Naive thymus-derived CD8-positive, alpha-beta T cell (primary cell): ENCODE measurements around the gene FLT3. TPM values are rescaled to one million over a fixed set of nuclear protein-coding genes. Genes with fewer than 3 reads are reported as not detected.
"Not testable (repeated sequence)": the region's sequence is repeated elsewhere in the genome, so short reads cannot be mapped to it uniquely, and the experiment has no call there.

Experiments
- ATAC-seq, 2 donors: fragments of 150-1000 bp; cut with Tn5 transposase in 1 of 2; sonication (Bioruptor Pico), chemical (Tn5 transposase) in 1 of 2; 1 replicate in 1 of 2; 2 replicates in 1 of 2; pipeline ENCODE4 v1.10.0; 2021; ENCODE audit warnings: mild to moderate bottlenecking in 2 of 2, moderate library complexity in 2 of 2
- POLR2A ChIA-PET: fragments of 350-600 bp; sonication (Branson Sonifier 250); formaldehyde crosslinking; loops from one replicate; lab custom pipeline; 2021; ENCODE audit warnings: antibody characterized with exemption; lab: Charles Lee
- DNase-seq, 10 donors: peaks; one replicate each; pipeline versions ENCODE4 v3.0.0 to v3.0.0-alpha.2; 2020 to 2022
- H3K27ac Mint-ChIP-seq, 10 donors: one replicate each; pipeline ENCODE4 v1.8.0; 2020 to 2022; ENCODE audit warnings: mild to moderate bottlenecking in 10 of 10, mixed read lengths in 10 of 10, moderate library complexity in 4 of 10, inconsistent platforms in 1 of 10
- H3K27me3 Mint-ChIP-seq, 5 donors: one replicate each; pipeline ENCODE4 v1.8.0; 2021 to 2022; ENCODE audit warnings: mixed read lengths in 5 of 5
- H3K36me3 Mint-ChIP-seq, 3 donors: one replicate each; pipeline ENCODE4 v1.8.0; 2020 to 2022; ENCODE audit warnings: mixed read lengths in 3 of 3, mild to moderate bottlenecking in 2 of 3, inconsistent platforms in 1 of 3
- H3K4me1 Mint-ChIP-seq, 4 donors: one replicate each; pipeline ENCODE4 v1.8.0; 2021 to 2022; ENCODE audit warnings: mixed read lengths in 4 of 4
- H3K4me3 Mint-ChIP-seq, 10 donors: one replicate each; pipeline ENCODE4 v1.8.0; 2020 to 2022; ENCODE audit warnings: mild to moderate bottlenecking in 10 of 10, mixed read lengths in 10 of 10, moderate library complexity in 6 of 10, inconsistent platforms in 1 of 10
- H3K9me3 Mint-ChIP-seq, 9 donors: one replicate each; pipeline ENCODE4 v1.8.0; 2020 to 2022; ENCODE audit warnings: mixed read lengths in 9 of 9, mild to moderate bottlenecking in 3 of 9, inconsistent platforms in 1 of 9, moderate library complexity in 1 of 9
- polyA plus RNA-seq, 3 donors: library from polyadenylated mRNA; unstranded; fragments of 300-500 nt; fragmentation: Illumina TruSeq; gene quantifications; one replicate each; pipeline ENCODE4 v1.2.3, GENCODE V29; 2021
- total RNA-seq, 8 experiments: library from RNA in 2 of 8; stranded (reverse) in 2 of 8; gene quantifications; one replicate each; pipeline ENCODE4 v1.2.3 and lab custom pipeline; 2021 to 2026

FLT3 gene
- total and polyA plus RNA-seq, 5 experiments from 2014 or later = 0.08 to 0.13 TPM; not detected in 3

DNA sequence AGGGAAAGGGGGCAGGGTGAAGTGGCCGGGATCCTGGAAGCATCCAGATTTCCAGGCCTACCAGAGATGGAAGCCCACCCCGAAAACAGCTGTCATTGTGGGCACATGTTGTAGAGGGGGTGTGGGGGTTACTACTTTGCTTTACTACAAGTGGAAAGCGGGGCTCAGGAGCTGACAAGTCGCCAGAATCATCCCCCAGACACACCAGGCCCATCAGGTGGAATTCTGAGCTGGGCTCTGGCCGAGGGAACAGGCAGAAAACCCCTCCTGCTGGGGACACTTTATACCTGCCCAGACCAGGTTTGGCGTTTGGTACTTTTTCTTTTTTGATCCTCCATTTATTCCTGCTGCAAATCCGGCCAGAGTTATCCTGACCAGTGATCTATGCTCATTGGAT, 135.0 kb downstream of the FLT3 start:
- H3K4me3 Mint-ChIP-seq = no peak overlapping the region
- POLR2A ChIA-PET = interaction anchor here (0.5 kb wide), 1 partner anchor 9 kb away, joined by 3 read pairs; no protein-coding TSS in a partner anchor
- ATAC-seq = no peak
- H3K36me3 Mint-ChIP-seq = no peaks in the 10 kb centered on the region
- no peak overlapping the region for H3K27ac Mint-ChIP-seq
- peaks cover 44 to 94% (median 62%) of the 10 kb centered on the region in 5 donors for H3K27me3 Mint-ChIP-seq
- H3K9me3 Mint-ChIP-seq = no peaks in the 10 kb centered on the region
- DNase-seq = no peak
- H3K4me1 Mint-ChIP-seq = peaks cover 17 to 38% (median 32%) of the 10 kb centered on the region in 4 donors

- no peak overlapping the region for H3K27ac Mint-ChIP-seq
- H3K4me1 Mint-ChIP-seq = peaks cover 17 to 40% (median 33%) of the 10 kb centered on the region in 4 donors
- peak in 1 of 10 donors; percentile 7 for DNase-seq
- POLR2A ChIA-PET = interaction anchor here (0.5 to 0.7 kb wide), 2 partner anchors 9 to 986 kb away, joined by 3 to 5 read pairs; no protein-coding TSS in a partner anchor
- ATAC-seq = no peak
- H3K27me3 Mint-ChIP-seq = peaks cover 46 to 94% (median 63%) of the 10 kb centered on the region in 5 donors
- no peaks in the 10 kb centered on the region for H3K36me3 Mint-ChIP-seq
- no peak overlapping the region for H3K4me3 Mint-ChIP-seq
- no peaks in the 10 kb centered on the region for H3K9me3 Mint-ChIP-seq
Measured at GRCh38 chr13:27964741-27965323, 135.5 kb downstream of the FLT3 start.

DNA sequence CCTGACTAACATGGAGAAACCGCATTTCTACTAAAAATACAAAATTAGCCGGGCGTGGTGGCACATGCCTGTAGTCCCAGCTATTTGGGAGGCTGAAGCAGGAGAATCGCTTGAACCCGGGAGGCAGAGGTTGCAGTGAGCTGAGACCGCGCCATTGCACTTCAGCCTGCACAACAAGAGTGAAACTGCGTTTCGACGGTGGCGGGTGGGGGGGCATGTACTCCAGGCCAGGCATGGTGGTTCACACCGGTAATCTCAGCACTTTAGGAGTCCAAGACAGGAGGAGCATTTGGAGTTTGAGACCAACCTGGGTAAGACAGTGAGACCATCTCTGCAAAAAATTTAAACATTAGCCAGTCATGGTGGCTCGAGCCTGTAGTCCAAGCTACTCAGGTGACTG, 136.2 kb downstream of the FLT3 start:
- ATAC-seq, DNase-seq, H3K27ac Mint-ChIP-seq, H3K9me3 Mint-ChIP-seq, H3K4me3 Mint-ChIP-seq, H3K36me3 Mint-ChIP-seq, POLR2A ChIA-PET: not testable (repeated sequence)
- H3K4me1 Mint-ChIP-seq = peaks cover 14 to 34% (median 26%) of the 10 kb centered on the region in 4 donors
- peaks cover 40 to 93% (median 61%) of the 10 kb centered on the region in 5 donors for H3K27me3 Mint-ChIP-seq

GRCh38 chr13:27963491-27963890, 136.9 kb downstream of the FLT3 start:
- DNase-seq (no peak), ATAC-seq (no peak)
- POLR2A ChIA-PET = no interaction called here
- no peak overlapping the region for H3K4me3 Mint-ChIP-seq
- H3K27me3 Mint-ChIP-seq = peaks cover 42 to 94% (median 65%) of the 10 kb centered on the region in 5 donors
- H3K9me3 Mint-ChIP-seq = no peaks in the 10 kb centered on the region
- H3K36me3 Mint-ChIP-seq = no peaks in the 10 kb centered on the region
- H3K27ac Mint-ChIP-seq = no peak overlapping the region
- H3K4me1 Mint-ChIP-seq = peaks cover 13 to 32% (median 23%) of the 10 kb centered on the region in 4 donors

- Mint-ChIP-seq H3K4me3 (no peak overlapping the region), H3K36me3 (no peaks in the 10 kb centered on the region), H3K27ac (peak overlapping the region in 1 of 10 donors; percentile 48), H3K27me3 (peaks cover 41 to 95% (median 69%) of the 10 kb centered on the region in 5 donors), H3K9me3 (no peaks in the 10 kb centered on the region), H3K4me1 (peaks cover 12 to 31% (median 22%) of the 10 kb centered on the region in 4 donors)
- no peak for DNase-seq
- POLR2A ChIA-PET = no interaction called here
- no peak for ATAC-seq
Measured at GRCh38 chr13:27962982-27963381, 137.4 kb downstream of the FLT3 start.

DNA sequence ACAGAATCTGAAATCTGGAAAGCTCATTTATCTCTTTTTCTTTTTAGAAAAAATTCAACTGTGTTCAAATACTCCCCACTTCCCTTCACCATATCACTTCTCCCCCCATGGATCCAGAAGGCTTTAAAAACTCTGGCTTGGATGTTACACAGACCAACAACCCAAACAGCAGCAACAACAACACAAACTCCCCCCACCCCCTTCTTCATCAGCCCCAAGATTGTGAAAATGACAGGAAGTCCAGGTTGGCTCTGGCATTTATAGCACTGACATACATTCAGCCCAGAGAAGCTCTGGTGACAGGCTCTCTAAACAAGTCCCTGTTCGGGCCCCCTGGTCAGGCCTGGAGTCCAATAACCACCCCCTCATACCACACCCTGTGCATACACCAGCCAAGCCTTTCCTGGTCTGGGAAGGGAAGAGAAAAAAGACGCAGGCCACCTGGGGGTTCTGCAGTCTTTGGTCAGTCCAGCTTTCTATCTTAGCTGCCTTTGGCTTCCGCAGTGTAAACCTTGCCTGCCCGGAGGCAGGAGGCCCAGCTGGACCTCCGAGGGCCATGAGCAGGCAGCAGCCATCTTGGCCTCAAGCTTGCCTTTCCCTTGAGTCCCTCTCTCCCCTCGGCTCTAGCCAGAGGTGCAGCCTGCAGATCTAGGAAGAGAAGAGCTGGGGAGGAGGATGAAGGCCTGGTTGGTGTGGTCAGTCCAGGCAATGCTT, 138.1 kb downstream of the FLT3 start:
- H3K36me3 Mint-ChIP-seq = no peaks in the 10 kb centered on the region
- DNase-seq = no peak
- no peaks in the 10 kb centered on the region for H3K9me3 Mint-ChIP-seq
- no peak for ATAC-seq
- H3K4me1 Mint-ChIP-seq = peaks cover 7 to 24% (median 15%) of the 10 kb centered on the region in 4 donors
- H3K27me3 Mint-ChIP-seq = peaks cover 39 to 95% (median 66%) of the 10 kb centered on the region in 5 donors
- H3K4me3 Mint-ChIP-seq = peak overlapping the region in 6 of 10 donors; percentile 6 to 69 (median 41)
- POLR2A ChIA-PET = no interaction called here
- H3K27ac Mint-ChIP-seq = peak overlapping the region in 1 of 10 donors; percentile 48

- Mint-ChIP-seq H3K36me3 (no peaks in the 10 kb centered on the region), H3K4me1 (peaks cover 5 to 20% (median 10%) of the 10 kb centered on the region in 4 donors), H3K9me3 (no peaks in the 10 kb centered on the region), H3K4me3 (peak overlapping the region in 9 of 10 donors; percentile 14 to 68 (median 42)), H3K27me3 (peaks cover 42 to 87% (median 67%) of the 10 kb centered on the region in 5 donors), H3K27ac (peak overlapping the region in 1 of 10 donors; percentile 40)
- POLR2A ChIA-PET = no interaction called here
- ATAC-seq (peak; percentile 8 to 30), DNase-seq (no peak)
Measured at GRCh38 chr13:27961227-27962085, 138.9 kb downstream of the FLT3 start.

- no peaks in the 10 kb centered on the region for H3K9me3 Mint-ChIP-seq
- peak overlapping the region; percentile 31 to 75 (median 62) for H3K4me3 Mint-ChIP-seq
- ATAC-seq (peak; percentile 42 to 53), DNase-seq (peak in 1 of 10 donors; percentile 5)
- H3K36me3 Mint-ChIP-seq = no peaks in the 10 kb centered on the region
- POLR2A ChIA-PET = no interaction called here
- H3K27ac Mint-ChIP-seq = no peak overlapping the region
- peaks cover 41 to 86% (median 67%) of the 10 kb centered on the region in 5 donors for H3K27me3 Mint-ChIP-seq
- H3K4me1 Mint-ChIP-seq = peaks cover 0 to 16% (median 6%) of the 10 kb centered on the region in 4 donors
Measured at GRCh38 chr13:27960362-27961226, 139.8 kb downstream of the FLT3 start.

DNA sequence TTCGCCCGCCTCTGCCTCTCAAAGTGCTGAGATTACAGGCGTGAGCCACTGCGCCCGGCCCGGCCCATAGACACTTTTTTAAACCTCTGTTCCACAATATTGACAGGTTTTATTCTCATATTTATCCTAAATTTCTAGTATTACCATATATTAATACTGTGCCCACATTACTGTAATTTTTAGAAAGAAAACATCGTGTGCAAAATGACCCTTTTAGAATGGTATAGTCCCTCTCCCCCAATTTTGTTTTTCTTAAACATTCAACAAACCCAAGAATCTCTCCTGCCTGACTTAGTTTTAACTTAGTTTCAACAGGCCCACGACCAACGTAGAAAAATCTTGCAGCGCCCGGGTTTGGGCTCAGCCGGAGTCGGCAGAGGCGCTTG, 140.4 kb downstream of the FLT3 start:
- peaks cover 38 to 86% (median 67%) of the 10 kb centered on the region in 5 donors for H3K27me3 Mint-ChIP-seq
- DNase-seq (no peak), ATAC-seq (no peak)
- H3K27ac Mint-ChIP-seq = no peak overlapping the region
- no peaks in the 10 kb centered on the region for H3K9me3 Mint-ChIP-seq
- H3K4me3 Mint-ChIP-seq = peak overlapping the region in 7 of 10 donors; percentile 31 to 75 (median 59)
- no peaks in the 10 kb centered on the region for H3K36me3 Mint-ChIP-seq
- peaks cover 0 to 18% (median 7%) of the 10 kb centered on the region in 4 donors for H3K4me1 Mint-ChIP-seq
- POLR2A ChIA-PET = no interaction called here

GRCh38 chr13:27956576-27957300, 143.6 kb downstream of the FLT3 start:
- Mint-ChIP-seq H3K27me3 (peaks cover 31 to 70% (median 65%) of the 10 kb centered on the region in 5 donors), H3K4me3 (no peak overlapping the region), H3K36me3 (no peaks in the 10 kb centered on the region), H3K9me3 (no peaks in the 10 kb centered on the region), H3K27ac (no peak overlapping the region), H3K4me1 (peaks cover 7 to 28% (median 15%) of the 10 kb centered on the region in 4 donors)
- DNase-seq (no peak), ATAC-seq (no peak)
- POLR2A ChIA-PET = interaction anchor here (0.7 kb wide), 1 partner anchor 8 kb away, joined by 3 read pairs; no protein-coding TSS in a partner anchor

GRCh38 chr13:27955014-27955591, 145.3 kb downstream of the FLT3 start:
- Mint-ChIP-seq H3K4me1 (peaks cover 3 to 17% (median 12%) of the 10 kb centered on the region in 4 donors), H3K4me3 (peak overlapping the region in 7 of 10 donors; percentile 1 to 73 (median 37)), H3K9me3 (peaks cover 0 to 5% (median under 1%) of the 10 kb centered on the region in 9 donors), H3K27ac (no peak overlapping the region), H3K27me3 (peaks cover 32 to 73% (median 71%) of the 10 kb centered on the region in 5 donors), H3K36me3 (peaks cover 0 to 5% (median 0%) of the 10 kb centered on the region in 3 donors)
- no peak for ATAC-seq
- POLR2A ChIA-PET = interaction anchor here (0.8 kb wide), 1 partner anchor 184 kb away, joined by 3 read pairs; the partner anchor contains the start of gene PAN3
- no peak for DNase-seq
